GM21390 (cell line): ENCODE measurements around the gene PM20D1.
"Not testable (repeated sequence)": the region's sequence is repeated elsewhere in the genome, so short reads cannot be mapped to it uniquely, and the experiment has no call there.

Source experiments
- ATAC-seq: cut with Tn5 transposase; IDR thresholded peaks from one replicate; pipeline ENCODE4 v1.9.1; 2021; ENCODE audit not compliant: unreplicated experiment

PM20D1 gene

DNA sequence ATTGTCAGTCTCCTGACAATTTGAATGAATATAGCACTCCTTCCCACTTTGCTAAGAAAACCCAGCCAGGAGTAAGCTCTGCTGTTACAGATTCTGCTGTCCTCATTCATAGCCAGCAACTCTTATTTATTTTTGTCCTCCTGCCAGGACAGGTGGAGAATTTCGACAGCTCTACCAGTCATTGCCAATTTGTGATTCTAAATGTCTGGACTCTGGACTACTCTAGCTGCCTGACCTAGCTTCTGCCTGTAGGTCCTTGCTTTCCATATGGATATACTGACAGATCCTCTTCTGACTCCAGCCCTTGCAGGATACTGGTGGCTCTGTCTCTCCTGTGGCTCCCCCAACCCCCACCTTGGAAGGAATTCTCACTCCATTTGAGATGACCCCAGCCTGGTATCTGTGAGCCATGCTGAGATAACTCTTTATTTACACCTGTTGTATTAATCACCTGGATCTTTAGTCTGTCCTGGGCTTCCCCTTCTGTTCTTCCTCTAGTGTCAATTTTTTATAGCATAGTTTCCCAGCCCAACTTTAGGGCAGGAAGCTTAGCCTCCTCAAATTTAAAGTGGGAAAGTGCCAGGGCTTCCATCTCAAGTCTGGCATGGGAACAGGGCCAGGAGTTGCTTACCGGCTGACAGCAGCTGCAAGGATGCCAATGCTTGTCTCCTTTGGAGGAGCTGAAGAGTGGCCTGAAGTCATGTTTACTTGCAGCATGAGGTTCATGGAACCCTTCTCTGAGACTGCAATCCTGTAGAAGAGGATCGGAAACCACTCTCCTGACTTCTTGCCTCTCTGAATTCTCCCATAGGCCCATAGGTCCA is 6.7 kb downstream of the PM20D1 start:
- ATAC-seq, result no peak

DNA sequence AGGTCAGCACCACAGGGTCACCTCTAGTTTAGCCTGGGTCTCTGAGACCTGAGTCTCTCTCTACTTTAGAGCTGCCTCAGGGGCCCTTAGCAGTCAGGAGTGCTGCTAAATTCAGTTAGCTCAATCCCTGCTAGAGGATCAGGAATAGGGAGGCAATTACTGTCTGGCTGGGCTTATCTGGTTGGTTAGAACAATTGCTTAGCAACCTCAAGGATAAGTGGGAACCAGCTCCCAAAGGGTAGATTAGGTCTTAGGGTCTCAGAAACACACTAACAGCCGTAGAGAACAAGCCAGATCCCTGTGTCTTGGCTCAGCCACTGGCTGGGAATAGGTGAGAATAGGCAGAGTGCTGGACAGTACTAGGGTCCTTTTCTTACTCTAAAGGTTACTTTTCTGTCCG is 7.7 kb downstream of the PM20D1 start:
- no peak for ATAC-seq

DNA sequence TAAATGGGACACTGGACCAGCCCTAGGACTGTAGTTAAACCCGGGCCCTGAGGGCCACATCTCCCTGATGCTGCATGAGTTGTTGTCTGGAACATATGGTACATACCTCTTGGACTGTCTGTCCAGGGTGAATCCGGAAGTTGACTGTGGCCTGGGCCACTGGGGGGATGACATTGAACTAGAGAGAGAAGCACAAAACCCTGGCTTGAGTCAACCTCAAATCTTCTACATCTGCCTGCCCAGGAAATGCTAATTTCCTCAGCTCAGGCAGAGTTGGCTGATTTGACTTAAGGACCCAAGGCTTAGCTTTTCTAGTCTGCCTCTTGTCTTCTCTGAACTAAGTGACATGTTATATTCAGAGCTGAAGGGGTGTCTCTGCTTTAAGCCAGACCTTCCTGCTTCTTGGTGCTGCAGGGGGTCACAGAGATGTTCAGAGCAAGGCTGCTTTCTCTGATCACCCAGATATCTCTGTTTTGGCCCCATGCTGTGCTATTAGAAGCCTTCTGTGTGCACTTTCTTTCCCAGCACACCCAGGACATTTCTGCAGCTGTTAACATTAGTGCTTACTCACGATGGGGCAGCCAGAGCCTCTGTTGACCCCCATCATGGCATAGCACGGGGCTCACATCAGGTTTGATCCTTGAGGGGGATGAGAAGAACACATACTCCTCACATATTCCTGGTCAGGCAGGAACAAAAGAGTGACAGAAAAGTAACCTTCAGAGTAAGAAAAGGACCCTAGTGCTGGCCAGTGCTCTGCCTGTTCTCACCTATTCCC is 9.6 kb downstream of the PM20D1 start:
- no peak for ATAC-seq

DNA sequence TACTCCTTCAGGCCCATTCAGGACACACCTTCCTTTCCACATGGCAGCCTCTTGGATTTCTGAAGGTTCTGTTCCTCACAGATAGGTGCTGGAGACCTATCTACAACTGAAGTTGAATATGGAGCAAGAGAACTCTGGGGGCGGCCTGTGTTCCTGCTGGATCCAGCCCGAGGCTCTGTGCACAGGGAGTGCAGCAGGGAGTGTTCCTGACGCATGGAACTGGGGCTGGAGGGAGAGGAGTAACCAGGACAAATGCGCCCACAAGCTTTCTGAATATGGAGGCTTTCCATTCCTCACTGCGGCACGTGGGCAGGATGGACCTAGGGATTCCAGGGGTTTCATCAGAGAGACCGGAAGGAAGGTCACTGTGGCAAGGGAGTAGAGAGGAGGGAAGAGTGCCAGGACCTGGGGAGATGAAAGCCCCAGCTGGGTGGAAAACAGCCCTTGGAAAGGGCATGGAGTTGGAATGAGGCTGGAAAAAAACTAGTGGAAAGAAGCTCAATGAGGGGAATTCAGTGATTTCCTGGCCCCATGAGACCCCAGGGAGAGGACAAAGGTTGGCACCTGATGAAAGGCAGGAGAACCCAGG is 12.5 kb downstream of the PM20D1 start:
- no peak for ATAC-seq

DNA sequence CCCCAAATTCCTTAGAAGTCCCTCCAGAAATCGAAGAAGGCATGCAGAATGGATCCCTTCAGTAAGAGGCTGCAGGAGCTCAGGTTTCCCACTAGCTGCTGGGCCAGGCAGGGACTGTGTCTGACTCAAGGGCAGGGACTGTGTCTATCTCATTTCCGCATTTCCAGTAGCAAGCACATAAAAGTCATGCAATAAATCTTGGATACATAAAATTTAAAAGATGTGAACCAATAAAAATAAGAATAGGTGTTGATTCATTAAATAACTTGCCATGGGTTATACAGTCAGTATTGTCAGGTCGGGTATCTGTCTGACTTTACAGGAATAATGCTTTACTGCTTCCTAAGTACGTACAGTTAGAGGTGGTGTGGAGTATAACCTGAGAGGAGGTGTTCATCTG is 15.2 kb downstream of the PM20D1 start:
- no peak for ATAC-seq

- no peak for ATAC-seq
Measured at GRCh38 chr1:205832326-205832751, 17.6 kb downstream of the PM20D1 start.

GRCh38 chr1:205827623-205828022 is 22.3 kb downstream of the PM20D1 start:
- ATAC-seq, result no peak

- ATAC-seq, result no peak
Measured at GRCh38 chr1:205826995-205827394, 22.9 kb downstream of the PM20D1 start.

DNA sequence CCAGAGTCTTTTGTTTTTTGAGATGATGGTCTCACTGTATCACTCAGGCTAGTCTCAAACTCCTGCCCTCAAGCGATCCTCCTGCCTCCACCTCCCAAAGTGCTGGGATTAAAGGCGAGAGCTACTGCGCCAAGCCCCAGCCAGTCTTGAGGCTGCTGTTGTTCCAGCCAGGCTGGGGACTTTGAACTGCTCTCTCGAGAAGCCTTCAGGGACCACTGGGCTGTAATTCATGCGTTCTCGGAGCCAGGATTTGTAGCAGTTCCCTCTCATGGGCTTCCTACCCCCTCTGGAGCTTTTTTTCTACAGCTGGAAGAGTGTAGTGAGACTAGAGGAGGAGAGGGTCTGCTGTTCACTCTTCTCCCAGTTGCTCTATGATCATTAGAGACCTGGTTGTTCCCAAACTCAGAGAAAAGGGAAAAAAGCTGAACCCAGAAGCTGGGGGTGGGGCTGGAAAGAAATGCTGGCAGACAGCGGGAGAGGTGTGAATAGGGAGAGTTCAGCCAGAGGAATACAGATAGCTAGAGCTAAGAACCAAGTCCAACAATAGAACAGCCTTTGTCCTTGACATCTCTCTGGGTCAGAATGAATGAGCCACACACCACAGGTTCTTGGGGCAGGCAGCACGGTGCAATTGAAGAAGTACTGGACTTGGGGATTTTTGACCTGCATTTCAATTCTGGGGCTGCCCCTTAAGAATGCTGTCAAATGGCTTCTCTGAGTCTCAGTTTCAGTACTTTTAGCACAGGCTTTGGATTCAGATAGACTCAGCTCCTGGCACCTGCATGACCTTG is 23.7 kb downstream of the PM20D1 start:
- no peak for ATAC-seq

DNA sequence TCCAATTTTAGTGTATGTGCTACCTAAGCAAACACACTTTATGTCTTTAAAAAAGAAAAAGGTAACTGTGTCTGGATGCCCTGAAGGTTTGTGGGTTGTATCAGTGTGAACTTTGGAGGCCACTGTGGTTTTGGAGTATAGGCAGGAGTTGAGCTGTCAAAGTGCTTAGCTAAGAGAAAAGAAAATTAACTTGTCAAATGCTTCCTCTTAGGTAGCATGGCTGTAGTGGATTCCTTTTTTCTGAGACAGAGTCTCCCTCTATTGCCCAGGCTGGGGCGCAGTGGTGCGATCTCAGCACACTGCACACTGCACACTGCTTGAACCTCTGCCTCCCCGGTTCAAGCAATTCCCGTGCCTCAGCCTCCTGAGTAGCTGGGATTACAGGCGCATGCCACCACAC is 25.8 kb downstream of the PM20D1 start:
- no peak for ATAC-seq

DNA sequence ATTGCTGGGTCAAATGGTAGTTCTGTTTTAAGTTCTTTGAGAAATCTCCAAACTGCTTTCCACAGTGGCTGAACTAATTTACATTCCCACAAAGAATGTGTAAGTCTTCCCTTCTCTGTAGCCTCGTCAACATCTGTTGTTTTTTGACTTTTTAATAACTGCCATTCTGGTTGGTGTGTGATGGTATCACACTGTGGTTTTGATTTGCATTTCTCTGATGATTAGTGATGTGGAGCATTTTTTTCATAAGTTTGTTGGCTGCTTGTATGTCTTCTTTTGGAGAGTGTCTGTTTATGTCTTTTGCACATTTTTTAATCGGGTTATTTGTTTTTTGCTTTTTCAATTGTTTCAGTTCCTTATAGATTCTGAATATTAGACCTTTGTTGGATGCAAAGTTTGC is 26.7 kb downstream of the PM20D1 start:
- ATAC-seq, result not testable (repeated sequence)

DNA sequence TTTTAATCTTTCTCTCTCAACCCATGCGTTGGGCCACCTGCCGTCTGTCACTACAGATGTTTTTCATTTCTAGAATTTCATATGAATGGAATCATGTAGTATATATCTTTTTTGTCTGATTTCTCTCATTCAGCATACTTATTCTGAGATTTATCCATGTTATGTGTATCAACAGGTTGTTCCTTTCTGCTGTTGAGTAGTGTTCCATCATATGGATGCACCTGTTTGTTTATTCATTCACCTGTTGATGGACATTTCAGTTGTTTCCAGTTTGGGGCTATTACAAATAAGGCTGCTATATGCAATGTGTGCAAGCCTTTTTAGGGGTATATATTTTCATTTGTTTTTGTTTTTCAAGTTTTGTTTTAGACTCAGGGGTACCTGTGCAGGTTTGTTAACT is 27.5 kb downstream of the PM20D1 start:
- ATAC-seq, result no peak

DNA sequence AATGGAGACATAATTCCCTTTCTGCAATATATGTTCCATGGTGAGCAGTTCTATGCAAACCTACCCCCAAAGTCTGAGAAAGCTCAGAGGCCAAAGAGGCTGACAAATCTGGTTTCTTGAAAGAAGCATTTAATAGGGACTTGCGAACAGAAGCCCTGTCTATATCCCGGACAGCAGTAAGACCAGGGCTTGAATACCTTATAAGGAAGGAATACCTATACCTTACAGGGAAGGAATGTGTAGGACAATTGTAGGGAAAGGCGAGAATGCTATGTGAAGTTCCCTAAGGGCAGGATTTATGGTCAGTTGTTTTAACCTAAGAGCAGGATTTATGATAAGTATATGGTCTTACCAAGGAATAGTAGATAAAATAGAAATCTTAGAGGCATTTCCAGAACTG is 31.9 kb downstream of the PM20D1 start:
- ATAC-seq, result no peak

DNA sequence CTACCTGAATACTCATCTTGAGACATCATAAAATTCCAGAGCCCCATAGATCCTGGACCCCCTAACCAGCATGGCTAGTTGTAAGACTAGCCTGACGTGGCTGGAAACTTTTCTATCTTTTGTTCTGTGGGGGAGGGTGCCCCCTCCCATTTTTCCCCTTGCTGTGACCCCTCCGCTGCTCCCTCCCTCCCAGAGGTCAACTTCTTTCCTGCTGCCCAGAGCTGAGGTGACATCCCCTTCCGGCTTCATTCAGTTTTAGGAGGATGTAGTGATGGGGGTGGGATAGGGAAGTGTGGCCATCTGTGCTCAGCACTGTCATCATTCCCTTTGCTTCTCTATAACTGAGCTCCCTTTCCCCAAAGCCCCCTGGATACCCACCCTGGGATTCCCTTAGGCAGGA is 32.6 kb downstream of the PM20D1 start:
- ATAC-seq, result no peak

- no peak for ATAC-seq
Measured at GRCh38 chr1:205813755-205814058, 36.2 kb downstream of the PM20D1 start.

DNA sequence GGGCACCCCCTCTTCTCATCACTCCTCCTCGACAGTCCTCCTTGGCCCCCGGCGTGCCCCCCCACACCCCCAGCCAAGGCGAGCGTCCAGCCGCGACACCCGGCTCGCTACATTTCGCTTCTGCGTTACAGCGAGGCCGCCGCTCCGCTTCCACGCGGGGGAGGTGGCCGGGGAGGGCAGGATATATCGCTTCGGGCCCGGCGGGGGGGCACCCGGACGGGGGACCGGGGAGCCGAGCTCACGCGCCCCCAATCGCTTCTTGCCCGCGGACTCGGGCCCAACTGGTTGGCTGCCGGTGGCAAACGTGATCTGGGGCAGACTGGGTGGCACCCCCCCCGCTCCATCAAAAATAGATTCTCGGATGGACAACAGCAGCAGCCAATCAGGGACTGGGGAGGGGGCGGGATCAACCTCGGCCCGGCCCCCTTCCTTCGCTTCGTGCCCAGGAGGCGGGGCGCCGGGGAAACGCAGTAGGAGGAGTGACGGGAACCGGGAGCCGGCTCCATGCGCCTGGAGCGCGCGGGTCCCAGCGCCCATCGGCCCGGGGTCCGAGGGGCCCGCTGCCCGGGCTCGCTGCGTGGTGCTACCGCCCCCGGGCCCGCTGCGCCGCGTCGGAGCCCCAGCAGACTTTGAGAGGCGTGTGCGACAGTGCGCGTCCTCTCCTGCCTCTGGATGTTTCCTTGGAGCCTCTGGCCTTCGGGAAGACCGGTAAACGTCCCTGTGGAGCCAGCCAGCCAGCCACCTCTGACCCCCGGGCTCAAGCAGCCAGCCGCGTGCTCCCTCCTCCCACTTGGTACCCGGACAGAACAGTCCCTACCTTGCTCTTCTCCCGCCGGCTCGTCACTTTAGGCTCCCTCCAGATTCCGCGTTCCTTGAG is 36.8 kb downstream of the PM20D1 start, which contains the start of gene SLC41A1:
Gene SLC41A1 (minus strand): TSS at position 321 of the 877 bp plus-strand sequence. CDS start 2,757 bp downstream, outside the sequence.
- ATAC-seq, result peak; percentile 87

- no peak for ATAC-seq
Measured at GRCh38 chr1:205812271-205812877, 37.6 kb downstream of the PM20D1 start.

- ATAC-seq, result no peak
Measured at GRCh38 chr1:205811660-205812059, 38.3 kb downstream of the PM20D1 start.

GRCh38 chr1:205810448-205811157 is 39.3 kb downstream of the PM20D1 start:
- no peak for ATAC-seq
